Stimulated activated CD8-positive, alpha-beta memory T cell treated with anti-CD3 and anti-CD28 coated beads, Interleukin-7, amount 100 ng/mL, for 48 hours (primary cell): ENCODE measurements around the gene NFATC3.
A peak's percentile ranks its signal among the peaks of the same experiment; 100 is the strongest.

Experiments used
- DNase-seq, 2 donors: peaks; one replicate each; pipeline ENCODE4 v3.0.0-alpha.2; 2020; ENCODE audit warnings: low read depth in 1 of 2; ENCODE audit errors: extremely low read depth in 1 of 2

The NFATC3 gene

DNA sequence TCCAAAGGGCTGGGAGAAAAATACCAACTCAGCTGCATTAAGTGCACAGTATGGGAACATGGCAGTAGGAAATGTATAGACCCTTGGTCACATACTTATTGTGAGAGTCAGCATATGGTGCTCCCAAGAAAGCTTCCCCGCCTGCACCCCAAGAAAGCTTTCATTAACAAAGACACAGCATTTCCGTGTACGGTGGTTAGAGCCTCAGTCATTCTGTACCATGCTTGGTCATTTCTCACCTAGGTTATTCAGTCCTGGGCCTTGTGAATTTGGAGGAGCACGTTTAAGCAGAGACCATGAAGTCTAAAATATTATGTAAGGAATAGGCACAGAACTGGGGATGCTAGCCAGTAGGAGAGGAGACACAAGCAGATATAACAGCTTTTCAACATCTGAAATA, 94.7 kb downstream of the NFATC3 start:
- no peak for DNase-seq

DNA sequence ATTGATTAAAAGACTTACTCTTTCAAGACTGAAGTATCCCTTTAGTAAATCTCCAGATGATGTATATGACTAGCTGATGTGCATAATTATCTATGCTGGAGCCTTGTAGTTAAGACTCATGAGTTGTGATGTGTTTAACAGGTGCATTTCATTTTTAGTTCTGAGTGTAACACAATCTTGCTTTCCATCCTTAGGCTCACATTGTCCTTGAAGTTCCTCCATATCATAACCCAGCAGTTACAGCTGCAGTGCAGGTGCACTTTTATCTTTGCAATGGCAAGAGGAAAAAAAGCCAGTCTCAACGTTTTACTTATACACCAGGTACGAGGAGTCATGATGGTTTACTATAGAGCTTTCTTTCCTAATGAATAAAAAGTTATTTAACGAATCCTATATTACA, 97.9 kb downstream of the NFATC3 start:
- no peak for DNase-seq

DNA sequence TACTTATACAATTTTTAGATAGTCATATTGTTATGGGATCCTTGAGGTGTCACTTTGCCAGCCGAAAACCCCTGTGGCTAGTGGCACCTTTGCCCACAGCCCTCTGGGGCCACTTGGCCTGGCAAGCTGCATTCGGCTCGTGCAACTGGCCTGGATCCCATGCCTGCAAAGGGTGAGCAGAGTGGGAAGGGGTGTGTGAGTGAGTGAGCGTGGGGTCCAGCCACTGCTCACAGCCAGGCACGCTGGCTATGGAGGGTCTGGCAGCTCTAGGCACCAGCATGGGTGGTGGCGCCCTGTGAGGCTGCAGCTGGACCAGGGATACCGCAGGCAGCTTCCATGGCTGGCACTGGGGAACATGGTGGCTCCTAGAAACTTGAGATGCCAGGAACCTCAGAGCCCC, 101.7 kb downstream of the NFATC3 start:
- DNase-seq: no peak

DNA sequence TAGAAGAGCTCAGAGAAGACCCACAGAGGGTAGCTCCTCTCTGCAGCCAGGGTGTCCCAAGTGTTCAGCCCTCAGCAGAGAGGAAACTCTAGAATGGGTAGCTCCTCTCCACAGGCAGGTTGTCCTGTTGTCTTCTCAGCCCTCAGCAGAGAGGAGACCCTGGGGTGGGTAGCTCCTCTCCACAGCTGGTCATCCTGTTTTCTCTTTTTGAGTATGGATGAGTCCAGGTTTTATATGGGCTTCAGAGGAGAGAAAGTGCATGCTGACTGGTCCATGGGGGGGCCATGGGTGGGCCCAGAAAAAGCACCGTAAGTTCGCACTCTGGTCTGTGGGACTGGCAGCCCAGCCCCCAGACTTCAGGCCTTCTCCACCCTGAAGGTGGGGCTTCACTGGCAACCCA, 102.3 kb downstream of the NFATC3 start:
- DNase-seq: no peak

DNA sequence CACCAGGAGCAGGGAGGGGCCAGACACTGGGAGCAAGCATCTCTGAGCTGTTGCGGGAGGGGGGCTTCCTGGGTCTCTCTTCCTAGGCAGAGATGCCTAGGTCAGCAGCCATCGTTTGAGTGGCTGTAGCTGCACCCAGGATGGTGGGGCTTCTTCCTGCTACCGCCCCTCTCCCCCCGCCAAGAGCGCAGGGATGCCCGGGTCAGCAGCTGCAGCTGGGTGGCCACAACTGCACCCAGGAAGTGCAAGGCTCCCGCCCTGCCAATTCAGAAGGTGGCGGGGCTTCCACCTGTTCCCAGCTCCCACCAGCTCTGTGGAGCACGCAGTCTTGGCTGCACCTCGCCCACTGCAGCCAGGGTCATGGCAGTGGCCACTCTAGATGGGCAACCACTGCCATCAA, 103.0 kb downstream of the NFATC3 start:
- DNase-seq: no peak

DNA sequence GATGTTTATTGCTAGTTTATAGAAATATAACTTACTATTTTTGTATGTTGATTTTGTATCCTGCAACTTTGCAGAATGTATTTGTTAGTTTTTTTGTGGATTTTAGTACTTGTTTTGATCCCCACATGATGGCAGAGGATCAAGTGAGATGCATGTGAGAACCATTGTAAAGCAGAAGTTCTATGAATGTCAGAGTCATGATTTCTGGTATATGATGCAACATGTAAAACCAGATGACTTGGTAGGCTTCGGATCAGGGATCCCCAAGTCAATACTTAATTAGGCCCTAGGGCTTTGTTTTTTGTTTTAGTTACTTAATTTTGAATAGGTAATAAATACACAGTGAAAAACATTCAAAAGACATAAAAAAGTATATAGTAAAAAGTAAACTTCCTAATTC, 104.9 kb downstream of the NFATC3 start:
- DNase-seq: no peak

DNA sequence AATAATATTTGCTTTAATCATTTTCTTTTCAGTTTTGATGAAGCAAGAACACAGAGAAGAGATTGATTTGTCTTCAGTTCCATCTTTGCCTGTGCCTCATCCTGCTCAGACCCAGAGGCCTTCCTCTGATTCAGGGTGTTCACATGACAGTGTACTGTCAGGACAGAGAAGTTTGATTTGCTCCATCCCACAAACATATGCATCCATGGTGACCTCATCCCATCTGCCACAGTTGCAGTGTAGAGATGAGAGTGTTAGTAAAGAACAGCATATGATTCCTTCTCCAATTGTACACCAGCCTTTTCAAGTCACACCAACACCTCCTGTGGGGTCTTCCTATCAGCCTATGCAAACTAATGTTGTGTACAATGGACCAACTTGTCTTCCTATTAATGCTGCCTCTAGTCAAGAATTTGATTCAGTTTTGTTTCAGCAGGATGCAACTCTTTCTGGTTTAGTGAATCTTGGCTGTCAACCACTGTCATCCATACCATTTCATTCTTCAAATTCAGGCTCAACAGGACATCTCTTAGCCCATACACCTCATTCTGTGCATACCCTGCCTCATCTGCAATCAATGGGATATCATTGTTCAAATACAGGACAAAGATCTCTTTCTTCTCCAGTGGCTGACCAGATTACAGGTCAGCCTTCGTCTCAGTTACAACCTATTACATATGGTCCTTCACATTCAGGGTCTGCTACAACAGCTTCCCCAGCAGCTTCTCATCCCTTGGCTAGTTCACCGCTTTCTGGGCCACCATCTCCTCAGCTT, 105.8 kb downstream of the NFATC3 start:
- no peak for DNase-seq

DNA sequence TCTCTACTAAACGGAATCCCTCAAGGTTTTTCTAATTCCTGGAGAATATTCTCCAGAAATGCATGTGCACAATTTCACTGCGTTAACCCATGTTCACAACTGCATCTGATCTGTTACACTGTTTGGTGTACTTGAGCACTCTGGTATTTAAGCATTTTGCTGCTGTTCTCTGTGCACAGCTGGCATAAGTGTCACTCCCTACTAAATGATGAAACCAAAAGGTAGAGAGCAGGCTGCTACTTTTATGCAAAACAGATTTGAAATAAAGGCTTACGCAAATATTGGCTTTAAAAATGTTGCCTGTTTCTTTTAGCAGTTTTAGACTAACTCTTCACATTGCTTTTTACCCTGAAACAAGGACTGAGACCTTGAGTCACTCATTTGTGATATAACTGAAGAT, 109.1 kb downstream of the NFATC3 start:
- no peak for DNase-seq

DNA sequence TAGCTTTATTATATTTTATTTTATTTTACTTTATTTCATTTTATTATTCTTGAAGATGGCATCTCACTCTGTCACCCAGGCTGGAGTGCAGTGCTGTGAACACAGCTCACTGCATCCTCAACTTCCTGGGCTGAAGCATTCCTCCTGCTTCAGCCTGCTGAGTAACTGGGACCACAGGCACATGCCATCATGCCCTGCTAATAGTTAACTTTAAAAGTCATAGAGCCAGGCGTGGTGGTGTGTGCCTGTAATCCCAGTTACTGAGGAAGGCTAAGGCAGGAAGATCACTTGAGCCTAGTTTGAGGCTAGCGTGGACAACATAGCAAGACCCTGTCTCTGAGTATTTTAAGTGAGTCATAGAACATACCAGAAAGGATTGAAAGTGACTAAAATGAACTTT, 112.1 kb downstream of the NFATC3 start:
- DNase-seq: no peak

DNA sequence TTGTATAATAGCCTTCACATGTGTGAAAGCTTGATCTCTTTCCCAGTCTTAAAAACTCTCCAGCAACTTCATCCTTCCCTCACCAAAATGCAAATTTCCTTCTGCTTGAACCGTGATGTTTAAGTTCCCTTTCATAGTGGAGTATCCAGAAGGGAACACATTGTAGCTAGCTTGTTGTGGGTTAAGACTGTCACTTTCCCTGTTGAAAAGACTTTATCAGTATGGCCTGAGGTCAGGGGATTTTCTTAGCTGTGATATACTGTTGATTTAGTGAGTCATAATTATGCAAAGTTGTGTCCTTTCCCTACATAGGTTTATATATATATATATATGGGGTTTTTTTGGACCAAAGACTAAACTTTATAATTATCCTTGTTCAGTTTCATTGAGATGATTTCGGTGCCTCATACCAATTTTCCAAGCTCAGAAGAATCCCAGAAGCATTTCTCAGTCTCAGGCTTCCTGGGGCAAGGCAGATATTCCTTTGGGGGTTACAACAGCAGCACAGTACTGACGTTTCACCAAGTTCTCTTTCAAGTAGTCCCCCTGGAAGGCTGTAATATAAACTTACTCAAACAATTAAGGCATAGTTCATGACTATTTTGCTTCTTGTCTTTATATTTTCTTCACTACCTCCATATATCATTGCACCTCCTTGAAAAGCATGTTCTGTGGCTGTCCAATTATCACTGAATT, 115.1 kb downstream of the NFATC3 start:
- no peak for DNase-seq

DNA sequence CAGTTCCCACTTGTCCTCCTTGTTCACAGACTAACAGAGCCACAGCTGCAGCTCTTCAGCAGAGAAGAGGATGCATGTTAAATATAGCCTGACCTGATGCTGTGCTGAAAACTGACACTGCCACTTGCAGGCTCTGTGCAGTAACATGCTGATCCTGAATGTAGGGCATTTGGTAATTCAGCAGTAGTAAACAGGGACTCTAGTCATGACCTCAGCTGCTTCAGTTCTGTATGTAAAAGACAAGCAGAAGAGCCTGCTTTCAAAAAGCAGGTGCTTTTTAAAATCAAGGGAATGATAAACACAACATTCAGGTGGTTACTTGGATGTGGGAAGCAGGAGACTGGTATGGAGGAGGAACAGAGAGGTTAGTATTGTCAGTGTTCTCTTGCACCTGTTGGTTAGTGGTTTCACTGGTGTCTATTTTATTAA, 116.9 kb downstream of the NFATC3 start:
- no peak for DNase-seq

DNA sequence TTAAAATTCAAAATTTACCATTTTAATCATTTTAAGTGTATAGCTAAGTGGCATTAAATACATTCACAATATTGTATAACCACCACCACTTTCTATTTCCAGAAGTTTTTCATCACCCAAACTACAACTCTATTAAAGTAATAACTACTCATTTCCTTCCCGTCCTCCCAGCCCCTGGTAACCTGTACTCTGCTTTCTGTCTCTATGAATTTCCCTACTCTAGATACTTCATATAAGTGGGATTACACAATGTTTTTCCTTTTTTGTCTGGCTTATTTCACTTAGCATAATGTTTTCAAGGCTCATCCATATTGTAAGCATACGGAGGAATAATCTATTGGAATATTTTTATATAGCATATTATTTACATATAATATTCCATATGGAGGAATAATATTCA, 121.1 kb downstream of the NFATC3 start:
- no peak for DNase-seq

DNA sequence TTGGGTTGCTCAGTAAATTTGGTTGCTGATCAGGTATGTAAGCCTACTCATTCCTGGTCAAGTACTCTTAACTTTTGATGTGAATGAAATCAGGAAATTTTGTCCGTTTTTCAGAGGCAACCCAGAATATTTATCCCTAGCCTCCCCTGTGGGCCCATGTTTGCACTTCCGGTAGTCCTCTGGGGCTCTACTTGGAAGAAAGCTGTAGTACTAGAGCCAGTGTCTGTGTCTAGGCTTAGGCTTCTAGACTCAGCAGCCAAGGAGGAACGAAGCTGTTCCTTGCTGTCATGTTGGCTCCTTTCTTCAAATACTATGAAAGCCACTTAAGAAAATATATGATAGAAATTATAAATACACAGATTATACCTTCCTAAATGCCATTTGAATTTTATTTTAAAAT, 129.6 kb downstream of the NFATC3 start:
- no peak for DNase-seq

DNA sequence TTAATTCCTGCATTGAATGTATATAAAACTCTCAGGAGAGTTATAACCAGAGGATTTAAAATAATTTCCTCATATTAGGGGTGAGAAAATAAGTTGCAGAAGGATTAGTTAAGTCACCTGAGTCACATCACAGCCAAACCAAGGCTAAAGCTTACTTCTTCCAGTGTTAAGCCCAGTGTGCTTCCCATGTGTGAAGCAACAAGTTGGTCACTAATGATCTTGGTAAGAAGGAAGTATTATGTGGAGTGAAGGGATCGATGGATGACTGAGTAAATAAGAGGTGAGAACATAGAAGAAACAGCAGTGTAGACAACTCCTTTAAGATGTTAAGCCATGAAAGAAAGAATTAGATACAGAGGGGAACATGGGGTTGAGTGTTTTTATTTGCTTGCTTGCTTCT, 130.1 kb downstream of the NFATC3 start:
- DNase-seq: no peak

DNA sequence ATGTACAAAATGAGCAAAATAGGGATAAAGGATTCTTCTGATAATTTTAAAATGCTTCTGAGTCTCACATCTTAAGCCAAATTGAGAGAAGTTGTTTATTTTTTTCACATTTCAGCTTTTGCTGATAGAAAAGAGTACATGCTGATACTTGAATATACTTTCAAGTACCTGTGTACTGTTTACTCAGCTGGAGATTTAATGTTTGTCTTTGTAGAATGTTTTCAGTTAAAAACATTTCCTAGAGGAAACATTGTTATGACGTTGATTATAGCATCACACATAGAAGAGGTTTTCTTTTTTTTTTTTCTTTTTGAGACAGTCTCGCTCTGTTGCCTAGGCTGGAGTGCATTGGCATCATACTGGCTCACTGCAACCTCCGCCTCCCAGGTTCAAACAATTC, 131.1 kb downstream of the NFATC3 start:
- DNase-seq: no peak

DNA sequence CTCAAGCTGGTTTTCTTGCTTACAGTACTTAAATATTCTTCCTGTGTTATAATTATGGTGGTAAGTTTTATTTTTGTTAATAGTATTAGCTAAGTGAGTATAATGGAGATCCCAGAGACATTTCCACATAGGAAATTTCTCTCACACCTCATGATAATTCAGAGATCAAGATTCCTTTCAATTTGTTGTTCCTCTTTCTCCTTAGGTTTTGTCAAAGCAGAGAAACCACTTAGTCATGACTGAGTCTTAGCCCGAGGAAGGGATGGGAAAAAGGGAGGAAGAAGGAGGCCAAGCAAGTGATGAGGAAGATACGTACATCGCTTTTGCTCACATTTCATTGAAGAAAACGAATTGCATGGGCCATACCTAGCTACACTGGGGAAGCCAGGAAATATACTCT, 132.3 kb downstream of the NFATC3 start:
- DNase-seq: no peak

DNA sequence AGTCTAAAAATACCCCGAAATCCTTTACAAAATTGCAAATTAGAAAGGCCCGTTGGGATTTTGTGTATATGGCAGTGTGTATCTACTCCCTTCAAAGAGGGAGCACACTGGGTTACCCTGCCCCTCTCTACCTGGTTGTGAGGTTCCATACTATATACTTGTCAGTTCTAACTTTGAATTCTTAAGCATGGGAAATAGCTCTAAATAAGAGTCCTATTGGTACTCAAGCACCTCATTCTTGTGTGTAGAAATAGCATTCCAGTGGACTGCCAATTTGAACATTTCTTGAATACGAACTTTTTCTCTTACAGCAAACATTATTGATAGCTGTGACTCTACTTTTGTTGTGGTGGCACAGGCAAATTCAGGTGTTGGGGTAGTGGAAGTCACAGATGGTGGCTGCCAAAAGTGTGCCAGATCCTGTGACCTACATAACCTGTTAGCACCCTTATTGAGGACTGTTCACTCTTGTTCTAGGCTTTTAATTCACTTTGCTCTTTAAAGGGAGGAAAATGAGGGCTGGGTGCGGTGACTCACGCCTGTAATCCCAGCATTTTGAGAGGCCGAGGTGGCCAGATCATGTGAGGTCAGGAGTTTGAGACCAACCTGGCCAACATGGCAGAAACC, 134.7 kb downstream of the NFATC3 start:
- no peak for DNase-seq

DNA sequence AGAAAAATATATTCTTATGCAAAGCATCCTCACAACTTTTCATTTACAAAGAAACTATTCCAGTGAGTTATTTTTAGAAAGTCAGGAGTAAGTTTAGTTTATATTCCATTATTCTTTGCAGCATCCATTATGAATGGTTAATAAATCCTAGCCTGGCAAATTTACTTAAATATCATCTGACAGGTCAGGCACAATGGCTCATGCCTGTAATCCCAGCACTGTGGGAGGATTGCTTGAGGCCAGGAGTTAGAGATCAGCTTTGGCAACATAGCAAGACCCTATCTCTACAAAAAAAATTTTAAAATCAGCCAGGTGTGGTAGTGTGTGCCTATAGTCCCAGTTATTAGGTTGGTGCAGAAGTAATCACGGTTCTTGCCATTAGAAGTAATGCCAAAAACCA, 137.9 kb downstream of the NFATC3 start:
- no peak for DNase-seq

DNA sequence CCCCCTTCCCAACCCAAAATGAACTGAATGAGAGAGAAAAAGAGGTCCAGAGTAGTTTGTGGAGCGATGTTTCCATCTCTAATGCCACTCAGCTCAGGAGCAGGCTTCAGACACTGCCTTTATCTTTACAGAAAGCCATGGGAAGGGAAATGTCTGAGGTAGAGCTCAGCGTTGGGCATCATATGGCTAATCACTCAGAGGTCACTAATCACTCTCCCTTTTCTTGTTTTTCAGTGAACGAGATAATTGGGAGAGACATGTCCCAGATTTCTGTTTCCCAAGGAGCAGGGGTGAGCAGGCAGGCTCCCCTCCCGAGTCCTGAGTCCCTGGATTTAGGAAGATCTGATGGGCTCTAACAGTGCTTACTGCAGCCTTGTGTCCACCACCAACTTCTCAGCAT, 140.9 kb downstream of the NFATC3 start:
- DNase-seq: no peak

DNA sequence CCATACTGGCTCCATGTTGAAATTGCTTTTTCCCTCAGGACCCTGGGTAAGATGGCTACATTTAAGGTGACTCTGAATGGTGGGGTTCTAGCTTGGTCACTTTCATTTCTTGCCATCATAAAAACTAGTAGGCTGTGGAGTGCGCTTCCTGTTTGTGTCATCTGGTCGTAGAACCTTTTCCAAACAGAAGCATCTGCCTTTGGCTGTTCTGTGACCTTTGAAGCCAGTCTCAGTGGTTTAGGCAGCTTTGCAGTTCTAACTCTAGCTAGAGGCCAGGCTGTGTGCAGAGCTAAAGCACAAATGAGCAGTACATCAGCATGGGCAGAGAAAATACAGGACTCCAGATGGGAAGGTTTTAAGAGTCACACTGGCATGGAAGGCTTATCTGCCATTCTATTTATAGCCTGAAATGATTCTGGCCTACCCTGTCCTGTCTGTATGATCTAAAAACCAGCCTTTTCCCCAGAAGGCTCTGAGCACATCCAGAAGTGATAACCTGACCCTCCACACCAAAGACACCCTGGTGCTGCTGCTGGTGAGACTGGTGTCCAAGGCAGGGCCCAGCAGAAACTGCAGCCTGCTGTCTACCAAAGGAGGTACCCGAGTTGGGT, 142.1 kb downstream of the NFATC3 start:
- DNase-seq: peak in 1 of 2 donors; percentile 22

DNA sequence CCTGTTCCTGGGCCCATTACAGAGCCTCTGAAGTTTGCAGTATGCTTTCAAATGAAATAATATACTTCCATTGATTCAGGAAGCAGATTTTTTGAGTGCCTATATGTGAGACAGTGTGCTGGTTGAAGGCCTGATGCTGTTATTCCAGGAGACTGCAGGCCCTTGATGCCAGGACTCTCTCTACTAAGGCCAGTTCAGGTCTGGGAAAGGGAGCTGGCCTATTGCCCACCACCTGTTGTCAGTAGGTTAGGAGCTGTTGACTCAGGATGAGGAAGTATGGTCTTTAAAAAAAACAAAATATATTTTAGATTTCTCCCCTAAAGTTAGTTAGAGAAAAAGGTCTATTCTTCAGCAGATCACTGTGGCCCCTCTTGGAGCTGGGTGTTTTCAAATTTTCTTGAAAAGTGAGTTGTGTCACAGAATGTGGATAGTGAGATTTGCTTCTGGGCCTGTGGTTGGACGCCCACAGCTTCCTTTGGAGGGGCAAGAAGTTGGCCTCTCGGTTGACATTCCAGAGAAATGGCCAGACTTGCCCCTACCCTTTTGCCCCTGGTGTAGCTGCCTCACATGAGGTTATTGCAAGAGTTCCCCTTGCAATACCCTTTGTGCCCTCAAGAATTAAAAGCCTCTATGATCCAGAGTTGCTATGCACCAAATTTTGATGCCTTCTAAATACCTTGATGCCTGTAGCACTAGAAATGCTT, 142.8 kb downstream of the NFATC3 start:
- DNase-seq: no peak
